KMS-11 (cell line): Measurements from ENCODE around the gene CCDC14.
"Not testable (repeated sequence)": the region's sequence is repeated elsewhere in the genome, so short reads cannot be mapped to it uniquely, and the experiment has no call there.

Experiments used
- H2AFZ ChIP-seq: fragments of 200-600 bp; sonication (generic); 2 replicates; pipeline ENCODE4 v1.6.1; 2016; ENCODE audit warnings: antibody characterized with exemption, mixed run types, low read depth
- H3K27ac ChIP-seq: fragments of 200-600 bp; sonication (generic); 2 replicates; pipeline ENCODE4 v1.6.1; 2016; ENCODE audit warnings: mild to moderate bottlenecking, mixed run types
- H3K27me3 ChIP-seq: fragments of 200-600 bp; sonication (generic); 2 replicates; pipeline ENCODE4 v1.6.1; 2017; ENCODE audit warnings: mild to moderate bottlenecking, low read depth, mixed run types, moderate library complexity; ENCODE audit not compliant: insufficient read depth
- H3K36me3 ChIP-seq: fragments of 200-600 bp; sonication (generic); 2 replicates; pipeline ENCODE4 v1.6.1; 2017; ENCODE audit warnings: mild to moderate bottlenecking, mixed run types; ENCODE audit not compliant: insufficient read depth
- H3K4me1 ChIP-seq: fragments of 200-600 bp; sonication (generic); 2 replicates; pipeline ENCODE4 v1.6.1; 2016; ENCODE audit warnings: mild to moderate bottlenecking, low read depth, mixed run types; ENCODE audit not compliant: poor library complexity, severe bottlenecking
- H3K4me2 ChIP-seq: fragments of 200-600 bp; sonication (generic); 2 replicates; pipeline ENCODE4 v1.7.0; 2016; ENCODE audit warnings: mild to moderate bottlenecking, mixed run types
- H3K4me3 ChIP-seq: fragments of 200-600 bp; sonication (generic); IDR thresholded peaks from 2 replicates; pipeline ENCODE4 v1.6.1; 2017; ENCODE audit warnings: low read depth, low read length, mixed read lengths; ENCODE audit not compliant: insufficient read depth
- H3K79me2 ChIP-seq: fragments of 200-600 bp; sonication (generic); 2 replicates; pipeline ENCODE4 v1.6.1; 2016; ENCODE audit warnings: low read depth, mixed run types; ENCODE audit not compliant: insufficient read depth
- H3K9ac ChIP-seq: fragments of 200-600 bp; sonication (generic); 2 replicates; pipeline ENCODE4 v1.6.1; 2016; ENCODE audit warnings: mild to moderate bottlenecking, mixed run types
- H4K20me1 ChIP-seq: fragments of 200-600 bp; sonication (generic); 2 replicates; pipeline ENCODE4 v1.6.1; 2016; ENCODE audit warnings: mild to moderate bottlenecking, mixed run types; ENCODE audit not compliant: insufficient read depth
- TF ChIP-seq, protein P1 (sequence below): fragments of 200-600 bp; sonication (generic); conservative IDR thresholded peaks from 2 replicates; pipeline ENCODE4 v1.6.1; 2017; ENCODE audit warnings: low read depth, mild to moderate bottlenecking, antibody characterized with exemption, low read length, moderate library complexity, mixed read lengths

CCDC14 gene

DNA sequence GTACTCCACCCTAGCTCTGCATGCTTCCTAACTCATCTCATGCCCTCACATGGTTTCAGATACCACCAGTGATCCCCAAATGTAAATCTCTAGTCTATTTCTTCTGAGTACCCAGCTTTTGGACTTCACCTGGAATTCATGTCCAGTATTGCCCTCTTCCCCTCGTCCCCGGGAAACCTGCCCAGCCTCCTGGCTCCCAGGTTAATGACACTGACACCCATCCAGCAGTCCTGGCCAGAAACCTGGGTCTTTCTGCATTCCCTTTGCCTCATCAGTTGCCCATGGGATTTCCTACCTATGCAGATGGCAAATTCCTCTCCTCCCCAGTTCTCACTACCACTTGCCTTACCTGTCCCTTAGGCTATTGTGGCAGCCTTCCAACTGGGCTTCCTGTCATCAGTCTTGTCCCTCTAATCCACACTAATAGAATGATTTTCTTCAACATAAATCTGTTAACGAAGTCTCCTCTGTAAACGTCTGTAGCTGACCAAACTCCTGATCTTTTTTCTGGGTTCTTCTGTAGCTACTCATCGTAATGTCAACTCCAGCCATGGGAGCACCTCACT lies 61.6 kb downstream of the CCDC14 start:
- no peak overlapping the region for H3K9ac ChIP-seq
- no peak overlapping the region for H2AFZ ChIP-seq
- no peak overlapping the region for H3K4me2 ChIP-seq
- H3K4me1 ChIP-seq = no peaks in the 10 kb centered on the region
- no peak overlapping the region for H3K27ac ChIP-seq
- no peak overlapping the region for H3K4me3 ChIP-seq
- H3K36me3 ChIP-seq = no peaks in the 10 kb centered on the region
- H3K27me3 ChIP-seq = no peaks in the 10 kb centered on the region; the same call in 1 of the 2 replicates
- no peaks in the 10 kb centered on the region for H4K20me1 ChIP-seq
- no peaks in the 10 kb centered on the region for H3K79me2 ChIP-seq
- TF ChIP-seq, protein P1, sequence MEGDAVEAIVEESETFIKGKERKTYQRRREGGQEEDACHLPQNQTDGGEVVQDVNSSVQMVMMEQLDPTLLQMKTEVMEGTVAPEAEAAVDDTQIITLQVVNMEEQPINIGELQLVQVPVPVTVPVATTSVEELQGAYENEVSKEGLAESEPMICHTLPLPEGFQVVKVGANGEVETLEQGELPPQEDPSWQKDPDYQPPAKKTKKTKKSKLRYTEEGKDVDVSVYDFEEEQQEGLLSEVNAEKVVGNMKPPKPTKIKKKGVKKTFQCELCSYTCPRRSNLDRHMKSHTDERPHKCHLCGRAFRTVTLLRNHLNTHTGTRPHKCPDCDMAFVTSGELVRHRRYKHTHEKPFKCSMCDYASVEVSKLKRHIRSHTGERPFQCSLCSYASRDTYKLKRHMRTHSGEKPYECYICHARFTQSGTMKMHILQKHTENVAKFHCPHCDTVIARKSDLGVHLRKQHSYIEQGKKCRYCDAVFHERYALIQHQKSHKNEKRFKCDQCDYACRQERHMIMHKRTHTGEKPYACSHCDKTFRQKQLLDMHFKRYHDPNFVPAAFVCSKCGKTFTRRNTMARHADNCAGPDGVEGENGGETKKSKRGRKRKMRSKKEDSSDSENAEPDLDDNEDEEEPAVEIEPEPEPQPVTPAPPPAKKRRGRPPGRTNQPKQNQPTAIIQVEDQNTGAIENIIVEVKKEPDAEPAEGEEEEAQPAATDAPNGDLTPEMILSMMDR = no peak

DNA sequence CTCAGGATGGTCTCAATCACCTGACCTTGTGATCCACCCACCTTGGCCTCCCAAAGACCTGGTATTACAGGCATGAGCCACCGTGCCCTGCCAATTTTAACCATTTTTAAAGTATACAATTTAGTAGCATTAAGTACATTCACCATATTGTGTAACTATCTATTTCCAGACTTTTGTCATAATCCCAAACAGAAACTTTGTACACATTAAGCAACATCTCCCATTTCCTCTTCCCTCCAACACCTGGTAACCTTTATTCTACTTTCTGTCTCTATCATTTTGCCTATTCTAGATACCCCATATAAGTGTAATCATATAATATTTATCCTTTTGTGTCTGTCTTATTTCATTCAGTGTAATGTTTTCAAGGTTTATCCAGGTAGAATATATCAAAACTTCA lies 68.0 kb downstream of the CCDC14 start:
- H3K4me3 ChIP-seq = no peak overlapping the region
- no peak overlapping the region for H3K9ac ChIP-seq
- H2AFZ ChIP-seq = no peak overlapping the region
- H3K4me1 ChIP-seq = no peaks in the 10 kb centered on the region
- H3K27ac ChIP-seq = no peak overlapping the region
- H4K20me1 ChIP-seq = no peaks in the 10 kb centered on the region
- H3K4me2 ChIP-seq = no peak overlapping the region
- TF ChIP-seq, protein P1 = no peak
- H3K36me3 ChIP-seq = no peaks in the 10 kb centered on the region
- H3K79me2 ChIP-seq = no peaks in the 10 kb centered on the region
- no peaks in the 10 kb centered on the region for H3K27me3 ChIP-seq

DNA sequence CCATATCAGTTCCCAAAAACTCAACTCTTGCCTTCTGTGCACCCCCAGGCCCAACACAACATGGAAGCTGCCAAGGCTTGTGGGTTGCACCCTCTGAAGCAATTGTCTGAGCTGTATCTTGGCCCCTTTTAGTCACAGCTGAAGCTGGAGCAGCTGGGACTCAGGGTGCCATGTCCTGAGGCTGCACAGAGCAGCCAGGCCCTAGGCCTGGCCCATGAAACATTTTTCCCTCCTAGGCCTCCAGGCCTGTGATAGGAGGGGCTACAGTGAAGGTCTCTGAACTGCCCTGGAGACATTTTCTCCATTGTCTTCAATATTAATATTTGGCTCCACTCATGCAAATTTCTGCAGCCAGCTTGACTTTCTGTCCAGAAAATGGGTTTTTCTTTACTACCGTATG lies 68.8 kb downstream of the CCDC14 start:
- TF ChIP-seq, protein P1 = no peak
- H3K4me1 ChIP-seq = no peaks in the 10 kb centered on the region
- no peak overlapping the region for H3K4me3 ChIP-seq
- no peak overlapping the region for H3K27ac ChIP-seq
- H3K79me2 ChIP-seq = no peaks in the 10 kb centered on the region
- H3K27me3 ChIP-seq = no peaks in the 10 kb centered on the region
- no peak overlapping the region for H3K4me2 ChIP-seq
- H3K36me3 ChIP-seq = no peaks in the 10 kb centered on the region
- no peaks in the 10 kb centered on the region for H4K20me1 ChIP-seq
- no peak overlapping the region for H2AFZ ChIP-seq
- no peak overlapping the region for H3K9ac ChIP-seq

DNA sequence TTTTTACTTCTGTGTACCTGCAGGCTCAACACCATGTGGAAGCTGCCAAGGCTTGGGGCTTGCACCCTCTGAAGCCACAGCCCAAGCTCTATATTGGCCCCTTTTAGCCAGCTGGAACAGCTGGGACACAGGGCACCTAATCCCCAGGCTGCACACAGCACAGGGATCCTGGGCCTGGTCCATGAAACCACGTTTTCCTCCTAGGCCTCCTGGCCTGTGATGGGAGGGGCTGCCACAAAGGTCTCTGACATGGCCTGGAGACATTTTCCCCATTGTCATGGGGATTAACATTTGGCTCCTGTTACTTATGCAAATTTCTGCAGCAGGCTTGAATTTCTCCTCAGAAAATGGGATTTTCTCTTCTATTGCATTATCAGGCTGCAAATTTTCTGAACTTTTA lies 70.0 kb downstream of the CCDC14 start:
- not testable (repeated sequence) for H3K9ac ChIP-seq, H2AFZ ChIP-seq, H3K79me2 ChIP-seq, H3K4me1 ChIP-seq, H3K4me2 ChIP-seq, H3K27ac ChIP-seq, H3K27me3 ChIP-seq, H4K20me1 ChIP-seq, H3K36me3 ChIP-seq, H3K4me3 ChIP-seq

GRCh38 chr3:123890162-123890561 lies 70.9 kb downstream of the CCDC14 start:
- not testable (repeated sequence) for H3K36me3 ChIP-seq, H3K4me3 ChIP-seq, H3K79me2 ChIP-seq, H3K27me3 ChIP-seq, H3K9ac ChIP-seq, H2AFZ ChIP-seq, H3K27ac ChIP-seq, H4K20me1 ChIP-seq, H3K4me2 ChIP-seq
- H3K4me1 ChIP-seq = peaks cover 11% of the 10 kb centered on the region
